Loucy (cell line): ENCODE data around the gene COL25A1.

ENCODE experiments used
- H2AFZ ChIP-seq: fragments of 200-600 bp; sonication (generic); 2 replicates; pipeline ENCODE4 v1.6.0; 2016; ENCODE audit warnings: antibody characterized with exemption, mild to moderate bottlenecking, low read length, moderate library complexity
- H3F3A ChIP-seq: fragments of 200-600 bp; 2 replicates; pipeline ENCODE4 v1.6.0; 2016; ENCODE audit warnings: antibody characterized with exemption, low read depth, mild to moderate bottlenecking
- H3K27me3 ChIP-seq: fragments of 200-600 bp; sonication (generic); 2 replicates; pipeline ENCODE4 v1.6.1; 2014; ENCODE audit warnings: low read length, mild to moderate bottlenecking; ENCODE audit not compliant: insufficient read depth, poor library complexity, severe bottlenecking
- H3K36me3 ChIP-seq: fragments of 200-600 bp; sonication (generic); 2 replicates; pipeline ENCODE4 v1.6.1; 2016; ENCODE audit warnings: low read length; ENCODE audit not compliant: insufficient read depth
- H3K4me1 ChIP-seq: fragments of 200-600 bp; sonication (generic); 2 replicates; pipeline ENCODE4 v1.5.1; 2014; ENCODE audit warnings: low read length, mild to moderate bottlenecking; ENCODE audit not compliant: insufficient read depth, poor library complexity, severe bottlenecking
- H3K4me2 ChIP-seq: fragments of 200-600 bp; sonication (generic); 2 replicates; pipeline ENCODE4 v1.6.0; 2014; ENCODE audit warnings: antibody characterized with exemption, low read length, low read depth, mild to moderate bottlenecking; ENCODE audit not compliant: poor library complexity, severe bottlenecking
- H3K4me3 ChIP-seq: fragments of 200-600 bp; sonication (generic); 2 replicates; pipeline ENCODE4 v1.5.1; 2014; ENCODE audit warnings: low read length, mild to moderate bottlenecking, mixed read lengths; ENCODE audit not compliant: poor library complexity, severe bottlenecking
- H3K79me2 ChIP-seq: fragments of 200-600 bp; sonication (generic); 2 replicates; pipeline ENCODE4 v1.6.1; 2014; ENCODE audit warnings: low read length; ENCODE audit not compliant: insufficient read depth
- H3K9ac ChIP-seq: fragments of 200-600 bp; sonication (generic); 2 replicates; pipeline ENCODE4 v1.6.0; 2014; ENCODE audit warnings: mild to moderate bottlenecking, low read depth, low read length, moderate library complexity; ENCODE audit not compliant: poor library complexity, severe bottlenecking
- H3K9me2 ChIP-seq: fragments of 200-600 bp; sonication (generic); replicated peaks from 2 replicates; pipeline ENCODE4 v1.6.1; 2016; ENCODE audit warnings: low read depth, low read length, mixed read lengths
- H3K9me3 ChIP-seq: fragments of 200-600 bp; sonication (generic); 2 replicates; pipeline ENCODE4 v1.6.1; 2014; ENCODE audit warnings: mild to moderate bottlenecking, antibody characterized with exemption, low read length, low read depth; ENCODE audit not compliant: insufficient read depth
- H4K20me1 ChIP-seq: fragments of 200-600 bp; sonication (generic); 2 replicates; pipeline ENCODE4 v1.6.0; 2014; ENCODE audit warnings: antibody characterized with exemption, low read length, mild to moderate bottlenecking; ENCODE audit not compliant: insufficient read depth, poor library complexity, severe bottlenecking
- CTCF ChIP-seq: fragments of 200-600 bp; sonication (generic); conservative IDR thresholded peaks from 2 replicates; pipeline ENCODE4 v1.5.1; 2014; ENCODE audit warnings: mild to moderate bottlenecking, antibody characterized with exemption, low read length
- EZH2phosphoT487 ChIP-seq: fragments of 200-600 bp; IDR thresholded peaks from 2 replicates; pipeline ENCODE4 v1.6.1; 2018; ENCODE audit warnings: antibody characterized with exemption, mild to moderate bottlenecking, moderate library complexity, borderline replicate concordance

The COL25A1 gene

GRCh38 chr4:108926781-108927180, 375.7 kb downstream of the COL25A1 start:
- Histone ChIP-seq H3K4me3 (no peak overlapping the region), H3K9ac (no peak overlapping the region), H3K27me3 (no peaks in the 10 kb centered on the region), H3K4me2 (no peak overlapping the region), H4K20me1 (no peaks in the 10 kb centered on the region), H2AFZ (no peak overlapping the region), H3K9me3 (no peaks in the 10 kb centered on the region), H3K9me2 (no peaks in the 10 kb centered on the region), H3K36me3 (no peaks in the 10 kb centered on the region), H3K79me2 (no peaks in the 10 kb centered on the region), H3K4me1 (peaks cover 24% of the 10 kb centered on the region), H3F3A (no peaks in the 10 kb centered on the region)
- no peak for TF ChIP-seq CTCF

GRCh38 chr4:108926061-108926460, 376.4 kb downstream of the COL25A1 start:
- Histone ChIP-seq H3K36me3 (no peaks in the 10 kb centered on the region), H3K79me2 (no peaks in the 10 kb centered on the region), H3F3A (no peaks in the 10 kb centered on the region), H2AFZ (no peak overlapping the region), H3K9me2 (no peaks in the 10 kb centered on the region), H3K27me3 (no peaks in the 10 kb centered on the region), H3K4me1 (peaks cover 19% of the 10 kb centered on the region), H3K4me2 (no peak overlapping the region), H4K20me1 (no peaks in the 10 kb centered on the region), H3K9ac (no peak overlapping the region), H3K9me3 (no peaks in the 10 kb centered on the region), H3K4me3 (no peak overlapping the region)
- TF ChIP-seq EZH2phosphoT487 (no peak), CTCF (no peak)

DNA sequence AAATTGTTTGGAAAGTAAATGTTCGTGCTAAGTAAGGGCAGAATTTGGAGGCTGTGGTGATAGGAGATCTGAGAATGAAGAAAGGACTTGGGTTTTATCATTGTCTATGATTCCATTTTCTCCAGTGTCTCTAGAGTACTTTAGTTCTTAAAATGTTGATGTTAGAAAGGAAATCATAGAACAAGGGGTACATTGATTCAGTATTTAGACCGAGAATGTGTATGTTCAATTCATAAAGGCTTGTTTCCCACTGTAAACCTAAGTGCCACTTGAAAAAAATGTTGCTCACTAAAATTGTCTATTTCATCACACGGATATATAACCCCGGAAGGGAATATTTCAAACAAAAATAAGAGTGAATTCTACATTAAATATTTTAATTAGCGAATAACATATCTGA, 380.3 kb downstream of the COL25A1 start:
- Histone ChIP-seq H2AFZ (no peak overlapping the region), H3K9me3 (no peaks in the 10 kb centered on the region), H4K20me1 (no peaks in the 10 kb centered on the region), H3F3A (no peaks in the 10 kb centered on the region), H3K4me3 (no peak overlapping the region), H3K9ac (no peak overlapping the region), H3K4me1 (peaks cover 19% of the 10 kb centered on the region), H3K9me2 (no peaks in the 10 kb centered on the region), H3K36me3 (no peaks in the 10 kb centered on the region), H3K4me2 (no peak overlapping the region), H3K79me2 (no peaks in the 10 kb centered on the region), H3K27me3 (no peaks in the 10 kb centered on the region)
- TF ChIP-seq EZH2phosphoT487 (no peak), CTCF (no peak)
